Measurements from ENCODE around the gene GIMAP5.

Gene GIMAP5

DNA sequence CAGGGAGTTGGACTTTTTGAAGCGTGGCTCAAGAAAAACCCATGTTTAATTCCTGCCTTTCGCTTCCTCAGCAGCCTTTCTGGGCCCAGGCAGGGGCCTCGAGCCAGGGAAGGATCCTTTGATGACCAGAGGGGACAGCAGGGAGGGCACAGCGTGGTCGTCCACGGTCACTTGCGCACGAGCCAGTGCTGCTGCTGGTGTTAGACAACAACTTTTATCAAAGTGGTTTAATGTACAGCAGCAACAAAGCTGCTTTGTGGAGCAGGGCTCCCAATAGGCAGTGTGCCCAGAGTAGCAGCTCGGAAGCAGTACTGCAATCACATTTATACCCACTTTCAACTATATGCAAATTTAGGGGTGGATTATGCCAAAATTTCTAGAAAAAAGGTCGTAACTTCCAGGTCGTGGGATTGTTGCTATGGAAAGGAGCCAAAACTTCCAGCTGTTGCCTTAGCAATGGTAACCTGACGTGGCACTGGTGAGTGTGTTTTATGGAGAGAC, 14.7 kb upstream of the GIMAP5 start:
- no peak for DNase-seq (ENCODE audit: extremely low read depth, low read depth)
- TF ChIP-seq, protein P1, sequence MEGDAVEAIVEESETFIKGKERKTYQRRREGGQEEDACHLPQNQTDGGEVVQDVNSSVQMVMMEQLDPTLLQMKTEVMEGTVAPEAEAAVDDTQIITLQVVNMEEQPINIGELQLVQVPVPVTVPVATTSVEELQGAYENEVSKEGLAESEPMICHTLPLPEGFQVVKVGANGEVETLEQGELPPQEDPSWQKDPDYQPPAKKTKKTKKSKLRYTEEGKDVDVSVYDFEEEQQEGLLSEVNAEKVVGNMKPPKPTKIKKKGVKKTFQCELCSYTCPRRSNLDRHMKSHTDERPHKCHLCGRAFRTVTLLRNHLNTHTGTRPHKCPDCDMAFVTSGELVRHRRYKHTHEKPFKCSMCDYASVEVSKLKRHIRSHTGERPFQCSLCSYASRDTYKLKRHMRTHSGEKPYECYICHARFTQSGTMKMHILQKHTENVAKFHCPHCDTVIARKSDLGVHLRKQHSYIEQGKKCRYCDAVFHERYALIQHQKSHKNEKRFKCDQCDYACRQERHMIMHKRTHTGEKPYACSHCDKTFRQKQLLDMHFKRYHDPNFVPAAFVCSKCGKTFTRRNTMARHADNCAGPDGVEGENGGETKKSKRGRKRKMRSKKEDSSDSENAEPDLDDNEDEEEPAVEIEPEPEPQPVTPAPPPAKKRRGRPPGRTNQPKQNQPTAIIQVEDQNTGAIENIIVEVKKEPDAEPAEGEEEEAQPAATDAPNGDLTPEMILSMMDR (IDR thresholded peaks at IDR 0.05; ENCODE audit: low read depth, low read length, missing control alignments) = no peak

DNA sequence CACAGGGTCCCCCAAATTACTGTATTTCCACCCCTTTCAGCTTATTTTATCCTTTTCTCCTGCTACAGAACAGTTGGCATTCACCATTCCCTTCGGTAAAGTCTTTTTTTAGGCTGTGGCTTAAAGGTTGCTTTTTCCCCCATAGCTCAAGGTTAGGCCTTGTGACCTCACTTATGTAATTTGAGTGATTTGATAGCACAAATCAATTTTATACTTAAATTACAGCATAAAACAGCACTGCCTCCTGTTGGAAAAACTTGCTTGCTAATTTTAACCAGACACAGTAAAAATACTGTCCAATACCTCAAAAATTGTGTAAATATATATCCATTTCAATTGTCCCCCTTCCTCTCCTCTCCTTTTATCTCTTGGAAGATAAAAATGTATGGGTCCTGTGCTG, 13.8 kb upstream of the GIMAP5 start:
- DNase-seq (ENCODE audit: extremely low read depth, low read depth) = no peak
- TF ChIP-seq, protein P1 (IDR thresholded peaks at IDR 0.05; ENCODE audit: low read depth, low read length, missing control alignments) = no peak
- no peak overlapping the region for H3K4me3 ChIP-seq (replicated peaks; ENCODE audit: low read depth, low read length)

More for the DNA sequence above, 14.7 kb upstream of the GIMAP5 start:
- no peak overlapping the region for H3K4me3 ChIP-seq (replicated peaks; ENCODE audit: low read depth, low read length)

DNA sequence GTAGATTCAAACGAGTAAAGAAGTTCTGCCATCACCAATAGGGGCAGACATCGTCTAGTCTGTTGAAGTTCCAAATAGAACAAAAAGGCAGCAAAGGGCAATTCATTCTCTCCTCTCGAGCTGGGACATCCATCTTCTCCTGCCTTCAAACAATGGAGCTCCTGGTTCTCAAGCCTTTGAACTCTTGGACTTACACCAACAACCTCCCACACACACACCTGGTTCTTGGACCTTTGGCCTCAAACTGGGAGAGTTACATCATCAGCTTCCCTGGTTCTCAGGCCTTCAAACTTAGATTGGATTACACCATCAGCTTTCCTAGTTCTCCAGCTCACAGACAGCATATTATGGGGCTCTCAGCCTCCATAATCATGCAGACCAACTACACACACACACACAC, 9.8 kb upstream of the GIMAP5 start:
- TF ChIP-seq, protein P1 (IDR thresholded peaks at IDR 0.05; ENCODE audit: low read depth, low read length, missing control alignments) = no peak
- no peak for DNase-seq (ENCODE audit: extremely low read depth, low read depth)
- no peak overlapping the region for H3K4me3 ChIP-seq (replicated peaks; ENCODE audit: low read depth, low read length)

DNA sequence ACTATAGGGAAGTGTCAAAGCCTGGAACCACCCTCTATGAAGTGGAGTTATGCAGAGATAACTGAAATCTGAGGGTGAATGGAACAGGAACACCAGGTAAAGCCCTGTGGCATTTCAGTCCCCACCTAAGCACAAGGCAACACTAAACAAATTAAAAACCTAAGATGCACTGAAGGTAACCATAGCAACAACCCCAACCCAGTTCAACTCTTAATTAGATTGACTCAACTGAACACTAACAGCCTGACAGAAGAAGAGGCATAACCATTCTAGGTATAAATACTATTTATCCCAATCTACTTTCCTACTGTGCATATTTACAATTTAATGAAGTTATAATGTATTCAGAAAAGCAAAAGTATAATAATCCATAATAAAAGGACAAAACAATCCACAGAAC, 9.2 kb upstream of the GIMAP5 start:
- TF ChIP-seq, protein P1 (IDR thresholded peaks at IDR 0.05; ENCODE audit: low read depth, low read length, missing control alignments) = no peak
- H3K4me3 ChIP-seq (replicated peaks; ENCODE audit: low read depth, low read length) = no peak overlapping the region
- no peak for DNase-seq (ENCODE audit: extremely low read depth, low read depth)

DNA sequence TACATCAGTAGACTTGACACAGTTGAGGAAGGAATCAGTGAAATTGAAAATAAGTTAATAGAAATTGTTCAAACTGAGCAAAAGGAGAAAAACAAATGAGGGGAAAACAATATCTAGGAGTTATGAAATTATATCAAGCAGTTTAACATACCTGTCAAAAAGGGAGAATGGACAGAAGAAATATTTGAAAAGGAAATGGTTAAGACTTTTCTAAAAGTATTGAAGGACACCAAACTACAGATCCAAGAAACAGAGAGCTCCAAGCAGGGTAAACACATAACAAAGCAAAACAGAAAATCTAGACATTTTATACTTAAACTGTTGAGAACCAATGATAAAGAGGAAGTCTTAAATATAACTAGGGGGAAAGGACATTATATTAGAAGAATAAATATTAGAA, 8.6 kb upstream of the GIMAP5 start:
- no peak overlapping the region for H3K4me3 ChIP-seq (replicated peaks; ENCODE audit: low read depth, low read length)
- no peak for DNase-seq (ENCODE audit: extremely low read depth, low read depth)
- TF ChIP-seq, protein P1 (IDR thresholded peaks at IDR 0.05; ENCODE audit: low read depth, low read length, missing control alignments) = no peak

DNA sequence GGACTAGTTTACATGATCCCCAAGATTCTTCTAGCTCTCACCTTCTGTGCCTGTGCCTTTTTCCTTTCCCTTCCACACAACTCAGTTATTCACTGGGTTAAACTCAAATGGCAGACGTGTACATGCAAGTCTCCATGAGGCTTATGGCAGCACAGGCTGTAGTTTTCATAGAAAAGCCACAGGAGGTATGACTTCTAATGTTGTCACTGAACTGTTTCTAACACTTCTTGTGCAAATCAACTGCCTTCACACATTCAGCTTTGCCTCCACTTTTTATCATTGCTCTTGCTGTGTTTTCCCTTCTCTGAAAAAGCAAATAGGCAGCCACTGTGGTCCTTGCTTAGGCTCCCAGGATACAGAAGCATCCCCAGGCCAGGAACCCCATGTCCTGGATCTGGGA, 5.3 kb upstream of the GIMAP5 start:
- no peak for DNase-seq (ENCODE audit: extremely low read depth, low read depth)
- no peak overlapping the region for H3K4me3 ChIP-seq (replicated peaks; ENCODE audit: low read depth, low read length)
- TF ChIP-seq, protein P1 (IDR thresholded peaks at IDR 0.05; ENCODE audit: low read depth, low read length, missing control alignments) = no peak
